Measurements from ENCODE around the gene PDE10A. TPM values are rescaled to one million over a fixed set of nuclear protein-coding genes. Genes with fewer than 3 reads are reported as not detected.
"Not testable (repeated sequence)": the region's sequence is repeated elsewhere in the genome, so short reads cannot be mapped to it uniquely, and the experiment has no call there.

Gene PDE10A
- total RNA-seq, 6 experiments from 2014 or later: 1.2 to 2.0 (median 1.6) TPM; not detected in 2

GRCh38 chr6:165511807-165512206 lies 151.2 kb downstream of the PDE10A start:
- no peak overlapping the region for H3K27ac Mint-ChIP-seq
- TF ChIP-seq CTCF (IDR thresholded peaks at IDR 0.05): no peak
- H3K9me3 Mint-ChIP-seq: peaks cover 60% of the 10 kb centered on the region
- no peak for DNase-seq
- no peaks in the 10 kb centered on the region for H3K27me3 Mint-ChIP-seq (ENCODE audit: insufficient read depth)
- no peaks in the 10 kb centered on the region for H3K4me1 Mint-ChIP-seq (ENCODE audit: low read depth)
- H3K4me3 Mint-ChIP-seq: no peak overlapping the region
- H3K36me3 Mint-ChIP-seq (ENCODE audit: low read depth): no peaks in the 10 kb centered on the region

- no peak for TF ChIP-seq CTCF (IDR thresholded peaks at IDR 0.05)
- H3K4me3 Mint-ChIP-seq: no peak overlapping the region
- H3K27me3 Mint-ChIP-seq (ENCODE audit: insufficient read depth): no peaks in the 10 kb centered on the region
- no peak overlapping the region for H3K27ac Mint-ChIP-seq
- H3K9me3 Mint-ChIP-seq: peaks cover 41% of the 10 kb centered on the region
- DNase-seq: no peak
- H3K36me3 Mint-ChIP-seq (ENCODE audit: low read depth): no peaks in the 10 kb centered on the region
- no peaks in the 10 kb centered on the region for H3K4me1 Mint-ChIP-seq (ENCODE audit: low read depth)
Measured at GRCh38 chr6:165508321-165508869, 154.6 kb downstream of the PDE10A start.

GRCh38 chr6:165506657-165507056 lies 156.4 kb downstream of the PDE10A start:
- Mint-ChIP-seq H3K27me3 (ENCODE audit: insufficient read depth) (no peaks in the 10 kb centered on the region), H3K4me1 (ENCODE audit: low read depth) (no peaks in the 10 kb centered on the region), H3K4me3 (no peak overlapping the region), H3K36me3 (ENCODE audit: low read depth) (no peaks in the 10 kb centered on the region), H3K27ac (no peak overlapping the region), H3K9me3 (peaks cover 44% of the 10 kb centered on the region)
- TF ChIP-seq CTCF (IDR thresholded peaks at IDR 0.05): no peak
- no peak for DNase-seq

DNA sequence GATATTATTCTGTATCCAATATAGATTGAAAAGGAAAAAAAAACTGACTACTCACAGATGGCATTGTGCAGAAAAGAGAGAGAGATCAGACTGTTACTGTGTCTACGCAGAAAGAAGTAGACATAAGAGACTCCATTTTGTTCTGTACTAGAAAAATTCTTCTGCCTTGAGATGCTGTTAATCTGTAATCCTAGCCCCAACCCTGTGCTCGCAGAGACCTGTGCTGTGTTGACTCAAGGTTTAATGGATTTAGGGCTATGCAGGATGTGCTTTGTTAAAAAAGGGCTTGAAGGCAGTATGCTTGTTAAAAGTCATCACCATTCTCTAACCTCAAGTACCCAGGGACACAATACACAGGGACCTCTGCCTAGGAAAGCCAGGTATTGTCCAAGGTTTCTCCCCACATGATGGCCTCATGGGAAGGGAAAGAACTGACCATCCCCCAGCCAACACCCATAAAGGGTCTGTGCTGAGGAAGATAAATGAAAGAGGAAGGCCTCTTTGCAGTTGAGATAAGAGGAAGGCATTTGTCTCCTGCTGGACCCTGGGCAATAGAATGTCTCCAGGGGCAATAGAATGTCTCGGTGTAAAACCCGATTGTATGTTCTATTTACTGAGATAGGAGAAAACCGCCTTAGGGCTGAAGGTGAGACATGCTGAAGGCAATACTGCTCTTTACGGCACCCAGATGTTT lies 162.7 kb downstream of the PDE10A start:
- H3K36me3 Mint-ChIP-seq (ENCODE audit: low read depth); H3K27ac Mint-ChIP-seq: not testable (repeated sequence)

DNA sequence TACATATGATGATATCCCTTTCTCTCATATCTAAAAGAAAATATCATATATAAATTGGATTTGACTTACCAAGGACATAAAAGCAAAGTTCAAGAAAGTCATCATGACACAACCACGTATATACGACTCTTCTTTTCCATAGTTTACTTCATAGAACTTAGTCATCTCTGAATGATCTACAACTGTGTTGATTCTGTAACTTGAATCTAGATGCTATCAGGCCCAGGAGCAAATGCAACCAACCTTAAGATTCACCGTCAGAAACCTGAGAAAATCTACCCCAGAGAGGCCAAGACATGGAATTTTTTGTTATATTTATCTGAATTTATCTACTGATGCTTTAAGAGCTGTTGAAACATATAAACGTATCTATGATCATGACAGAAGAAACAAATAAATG lies 165.6 kb downstream of the PDE10A start:
- Mint-ChIP-seq H3K27ac (no peak overlapping the region), H3K4me1 (ENCODE audit: low read depth) (no peaks in the 10 kb centered on the region), H3K27me3 (ENCODE audit: insufficient read depth) (no peaks in the 10 kb centered on the region), H3K4me3 (no peak overlapping the region), H3K9me3 (peaks cover 59% of the 10 kb centered on the region), H3K36me3 (ENCODE audit: low read depth) (no peaks in the 10 kb centered on the region)
- DNase-seq: no peak
- no peak for TF ChIP-seq CTCF (IDR thresholded peaks at IDR 0.05)

More for the DNA sequence above, 162.7 kb downstream of the PDE10A start:
- DNase-seq; H3K4me1 Mint-ChIP-seq (ENCODE audit: low read depth); H3K4me3 Mint-ChIP-seq; H3K27me3 Mint-ChIP-seq (ENCODE audit: insufficient read depth): not testable (repeated sequence)
- peaks cover 42% of the 10 kb centered on the region for H3K9me3 Mint-ChIP-seq

DNA sequence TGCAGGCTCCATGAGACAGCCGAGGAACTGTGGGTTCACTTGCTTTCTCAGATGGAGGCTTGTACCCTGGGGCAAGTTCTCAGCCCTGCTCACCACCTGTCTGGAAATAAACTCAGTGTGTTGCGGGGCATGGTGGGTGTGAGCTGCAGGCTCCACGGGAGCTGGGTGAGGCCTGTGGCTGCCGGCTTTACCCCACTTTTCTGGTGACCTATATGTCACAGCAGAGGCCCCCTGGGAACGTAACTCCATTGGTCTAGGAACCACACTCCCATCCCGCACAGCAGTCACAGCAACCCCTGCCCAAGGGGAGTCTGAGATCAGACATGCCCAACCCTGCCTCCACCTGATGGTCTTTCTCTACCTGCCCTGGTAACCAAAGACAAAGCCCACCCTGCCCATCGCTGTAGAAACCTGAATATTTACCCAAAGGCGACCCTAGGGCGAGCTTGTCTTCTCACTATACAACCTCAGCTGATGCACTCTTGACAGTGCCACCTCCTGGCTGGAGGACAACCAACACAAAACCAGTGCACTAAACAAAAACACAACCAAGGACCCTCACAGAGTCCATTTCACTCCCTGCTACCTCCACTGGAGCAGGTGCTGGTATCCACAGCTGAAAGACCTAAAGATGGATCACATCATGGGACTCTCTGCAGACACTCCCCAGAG lies 174.3 kb downstream of the PDE10A start:
- Mint-ChIP-seq H3K36me3 (ENCODE audit: low read depth) (no peaks in the 10 kb centered on the region), H3K4me1 (ENCODE audit: low read depth) (no peaks in the 10 kb centered on the region), H3K9me3 (peaks cover 74% of the 10 kb centered on the region), H3K4me3 (no peak overlapping the region), H3K27ac (no peak overlapping the region), H3K27me3 (ENCODE audit: insufficient read depth) (no peaks in the 10 kb centered on the region)
- TF ChIP-seq CTCF (IDR thresholded peaks at IDR 0.05): no peak
- no peak for DNase-seq
